ENCODE measurements around the gene ARAP2. TPM values are rescaled to one million over a fixed set of nuclear protein-coding genes. Genes with fewer than 3 reads are reported as not detected.

ARAP2 gene
- total and polyA plus RNA-seq, 10 donors: 6.8 to 161 (median 69.6) TPM

DNA sequence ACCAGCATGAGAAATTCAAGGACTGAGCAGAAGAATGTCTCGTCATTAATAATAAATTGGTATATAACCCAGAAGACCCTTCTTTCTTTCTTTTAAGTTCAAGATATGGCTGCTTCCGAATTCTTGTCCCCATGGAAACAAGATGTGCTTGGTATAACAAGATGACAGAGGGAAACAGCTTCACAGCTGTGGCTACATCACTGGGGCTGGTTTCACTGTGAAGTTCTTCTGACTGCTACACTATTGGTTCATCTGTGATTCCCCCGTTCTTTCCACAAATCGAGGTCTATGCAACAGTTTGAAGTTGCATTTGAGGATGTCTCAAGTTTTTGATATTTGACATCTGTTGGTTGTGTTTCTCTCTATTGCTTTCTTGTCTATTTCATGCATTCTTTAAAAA, 24.8 kb upstream of the ARAP2 start:
- no peak overlapping the region for H3K27ac ChIP-seq
- no peak for TF ChIP-seq POLR2A (IDR thresholded peaks at IDR 0.05)
- TF ChIP-seq POLR2AphosphoS5 (IDR thresholded peaks at IDR 0.05): no peak
- TF ChIP-seq, protein P1, sequence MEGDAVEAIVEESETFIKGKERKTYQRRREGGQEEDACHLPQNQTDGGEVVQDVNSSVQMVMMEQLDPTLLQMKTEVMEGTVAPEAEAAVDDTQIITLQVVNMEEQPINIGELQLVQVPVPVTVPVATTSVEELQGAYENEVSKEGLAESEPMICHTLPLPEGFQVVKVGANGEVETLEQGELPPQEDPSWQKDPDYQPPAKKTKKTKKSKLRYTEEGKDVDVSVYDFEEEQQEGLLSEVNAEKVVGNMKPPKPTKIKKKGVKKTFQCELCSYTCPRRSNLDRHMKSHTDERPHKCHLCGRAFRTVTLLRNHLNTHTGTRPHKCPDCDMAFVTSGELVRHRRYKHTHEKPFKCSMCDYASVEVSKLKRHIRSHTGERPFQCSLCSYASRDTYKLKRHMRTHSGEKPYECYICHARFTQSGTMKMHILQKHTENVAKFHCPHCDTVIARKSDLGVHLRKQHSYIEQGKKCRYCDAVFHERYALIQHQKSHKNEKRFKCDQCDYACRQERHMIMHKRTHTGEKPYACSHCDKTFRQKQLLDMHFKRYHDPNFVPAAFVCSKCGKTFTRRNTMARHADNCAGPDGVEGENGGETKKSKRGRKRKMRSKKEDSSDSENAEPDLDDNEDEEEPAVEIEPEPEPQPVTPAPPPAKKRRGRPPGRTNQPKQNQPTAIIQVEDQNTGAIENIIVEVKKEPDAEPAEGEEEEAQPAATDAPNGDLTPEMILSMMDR (IDR thresholded peaks at IDR 0.05 in 8 of 11, conservative IDR thresholded peaks at IDR 0.05 in 3 of 11): no peak
- no peak for DNase-seq

GRCh38 chr4:36267486-36268268, 23.4 kb upstream of the ARAP2 start:
- peaks cover 0 to 27% (median 0%) of the 10 kb centered on the region in 6 donors for H3K4me1 ChIP-seq
- no peaks in the 10 kb centered on the region for H3K27me3 ChIP-seq (replicated peaks in 1 of 7)
- TF ChIP-seq POLR2AphosphoS5 (IDR thresholded peaks at IDR 0.05) (no peak), POLR2A (IDR thresholded peaks at IDR 0.05) (no peak)
- TF ChIP-seq, protein P1 (IDR thresholded peaks at IDR 0.05 in 8 of 11, conservative IDR thresholded peaks at IDR 0.05 in 3 of 11): no peak
- no peaks in the 10 kb centered on the region for H3K9me3 ChIP-seq
- no peak overlapping the region for H3K4me3 ChIP-seq
- peak overlapping the region in 3 of 8 donors; percentile 27 to 54 (median 34) for H3K27ac ChIP-seq
- DNase-seq: no peak
- 46 to 75% (median 57%) methylated on average over 2 of the region's 2 CpGs for WGBS, 5 donors
- no peaks in the 10 kb centered on the region for H3K36me3 ChIP-seq
- intact Hi-C loops (cut with DNase I; ENCODE audit: low total_unique reads): no loop called here

More for the DNA sequence above, 24.8 kb upstream of the ARAP2 start:
- Histone ChIP-seq H3K9me3 (no peaks in the 10 kb centered on the region), H3K4me3 (no peak overlapping the region), H3K27me3 (replicated peaks in 1 of 7) (no peaks in the 10 kb centered on the region), H3K36me3 (no peaks in the 10 kb centered on the region), H3K4me1 (peaks cover 0 to 27% (median 0%) of the 10 kb centered on the region in 6 donors)
- intact Hi-C loops (cut with DNase I; ENCODE audit: low total_unique reads): no loop called here
- WGBS, 5 donors: 63 to 82% (median 78%) methylated on average over 4 of the region's 4 CpGs

DNA sequence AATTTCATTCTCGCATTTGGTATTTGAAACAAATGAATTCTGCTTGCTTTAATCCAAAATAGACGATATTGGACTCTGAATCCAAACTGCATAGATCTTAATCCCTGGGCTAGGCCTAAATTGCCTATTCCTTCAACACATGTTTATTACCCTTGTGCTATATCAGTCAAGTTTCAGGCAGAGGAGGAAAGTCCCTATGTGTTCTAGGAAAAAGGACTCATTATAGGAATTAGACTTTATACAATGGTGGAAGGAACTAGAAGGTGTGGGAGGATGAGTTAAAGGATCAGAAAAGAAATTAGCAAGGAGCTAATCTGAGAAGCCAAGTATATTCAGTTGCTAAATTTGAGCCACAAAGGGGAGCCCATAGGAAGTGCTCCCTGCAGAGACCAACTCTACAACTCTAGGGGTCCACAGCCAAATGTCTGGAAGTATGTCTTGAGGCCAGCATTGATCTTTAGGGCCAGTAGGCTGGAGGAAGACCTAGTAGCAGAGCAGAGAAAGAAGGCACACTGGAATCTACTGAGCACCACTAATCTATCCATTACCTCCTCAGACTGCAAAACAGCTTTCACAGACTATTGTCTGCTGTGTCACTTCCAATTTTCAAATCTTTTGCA, 20.0 kb upstream of the ARAP2 start:
- no peaks in the 10 kb centered on the region for H3K36me3 ChIP-seq
- H3K9me3 ChIP-seq: no peaks in the 10 kb centered on the region
- intact Hi-C loops (cut with DNase I; ENCODE audit: low total_unique reads): no loop called here
- H3K4me3 ChIP-seq: no peak overlapping the region
- no peak for DNase-seq
- H3K4me1 ChIP-seq: peaks cover 0 to 23% (median 0%) of the 10 kb centered on the region in 6 donors
- WGBS, 5 donors: 92 to 100% (median 97%) methylated on average over 2 of the region's 2 CpGs
- H3K27ac ChIP-seq: no peak overlapping the region
- H3K27me3 ChIP-seq (replicated peaks in 1 of 7): no peaks in the 10 kb centered on the region
- TF ChIP-seq, protein P1 (IDR thresholded peaks at IDR 0.05 in 8 of 11, conservative IDR thresholded peaks at IDR 0.05 in 3 of 11): no peak
- TF ChIP-seq POLR2AphosphoS5 (IDR thresholded peaks at IDR 0.05) (no peak), POLR2A (IDR thresholded peaks at IDR 0.05) (no peak)

DNA sequence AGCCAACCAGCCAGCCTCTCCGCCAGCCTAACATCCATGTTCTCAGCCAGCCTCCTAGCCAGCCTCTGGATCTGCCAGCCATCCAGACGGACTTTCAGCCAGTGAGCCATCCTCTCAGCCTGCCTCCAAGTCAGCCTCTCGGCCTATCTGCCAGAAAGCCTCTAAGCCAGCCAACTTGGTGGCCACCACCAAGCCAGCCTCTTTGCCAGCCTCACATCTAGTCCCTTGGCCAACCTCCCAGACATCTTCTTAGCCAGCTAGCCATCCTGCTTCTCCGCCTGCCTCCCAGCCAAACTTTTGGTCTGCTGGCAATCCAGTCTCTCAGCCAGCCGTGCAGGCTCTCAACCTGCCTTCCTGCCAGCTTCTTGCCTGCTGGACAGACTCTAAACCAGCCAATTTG, 16.4 kb upstream of the ARAP2 start:
- H3K27me3 ChIP-seq (replicated peaks in 1 of 7): no peaks in the 10 kb centered on the region
- H3K4me3 ChIP-seq: no peak overlapping the region
- WGBS, 5 donors: 85 to 100% (median 92%) methylated on average over 5 of the region's 5 CpGs
- H3K4me1 ChIP-seq: peaks cover 0 to 19% (median 10%) of the 10 kb centered on the region in 6 donors
- no peaks in the 10 kb centered on the region for H3K9me3 ChIP-seq
- no peak overlapping the region for H3K27ac ChIP-seq
- TF ChIP-seq POLR2AphosphoS5 (IDR thresholded peaks at IDR 0.05): no peak
- H3K36me3 ChIP-seq: no peaks in the 10 kb centered on the region
- intact Hi-C loops (cut with DNase I; ENCODE audit: low total_unique reads): no loop called here
- DNase-seq: no peak

Measured in spleen (tissue), 11 donors.